NCI-H2171 treated with DMSO at 0.1 percent for 48 hours (cell line): ENCODE measurements around the gene SEMA4G.

Source experiments
- DNase-seq: peaks from one replicate; lab custom pipeline; 2025; lab: John Stamatoyannopoulos, UW

Gene SEMA4G

DNA sequence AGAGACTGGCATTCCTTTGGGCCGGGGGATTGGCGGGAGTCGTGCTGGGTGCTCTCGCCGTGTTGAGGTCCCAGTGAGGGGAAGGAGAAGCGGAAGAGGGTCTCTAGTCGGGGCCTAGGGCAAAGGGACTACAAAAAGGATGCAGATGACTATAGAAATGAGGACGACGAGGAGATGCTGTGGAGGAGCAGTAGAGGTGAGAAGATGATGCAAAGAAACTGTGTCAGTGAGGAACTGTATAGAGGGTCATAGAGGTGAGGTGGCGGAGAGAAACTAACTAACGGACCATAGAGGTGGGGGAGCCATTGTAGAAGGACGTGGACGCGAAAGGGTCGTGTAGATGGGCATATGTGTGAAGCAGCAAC is 18.4 kb downstream of the SEMA4G start:
- no peak for DNase-seq

DNA sequence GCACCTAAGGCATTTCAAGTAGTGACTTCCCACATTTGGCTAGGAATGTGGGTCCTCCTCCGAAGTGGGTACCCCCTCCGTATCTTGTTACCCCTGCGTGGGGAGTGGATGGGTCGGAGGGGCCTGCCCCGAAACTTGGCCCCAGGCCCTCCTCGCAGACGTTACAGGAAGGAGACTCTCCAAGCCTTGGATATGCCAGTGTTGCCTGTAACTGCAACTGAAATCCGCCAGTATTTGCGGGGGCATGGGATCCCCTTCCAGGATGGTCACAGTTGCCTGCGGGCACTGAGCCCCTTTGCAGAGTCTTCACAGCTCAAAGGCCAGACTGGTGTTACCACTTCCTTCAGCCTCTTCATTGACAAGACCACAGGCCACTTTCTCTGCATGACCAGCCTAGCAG is 18.9 kb downstream of the SEMA4G start:
- no peak for DNase-seq

DNA sequence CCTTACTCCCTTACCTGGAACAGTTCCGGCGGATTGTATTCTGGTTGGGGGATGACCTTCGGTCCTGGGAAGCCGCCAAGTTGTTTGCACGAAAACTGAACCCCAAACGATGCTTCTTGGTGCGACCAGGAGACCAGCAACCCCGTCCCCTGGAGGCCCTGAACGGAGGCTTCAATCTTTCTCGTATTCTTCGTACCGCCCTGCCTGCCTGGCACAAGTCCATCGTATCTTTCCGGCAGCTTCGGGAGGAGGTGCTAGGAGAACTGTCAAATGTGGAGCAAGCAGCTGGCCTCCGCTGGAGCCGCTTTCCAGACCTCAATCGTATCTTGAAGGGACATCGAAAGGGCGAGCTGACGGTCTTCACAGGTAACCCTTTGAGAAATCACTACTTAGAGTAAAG is 19.8 kb downstream of the SEMA4G start:
- DNase-seq: no peak

DNA sequence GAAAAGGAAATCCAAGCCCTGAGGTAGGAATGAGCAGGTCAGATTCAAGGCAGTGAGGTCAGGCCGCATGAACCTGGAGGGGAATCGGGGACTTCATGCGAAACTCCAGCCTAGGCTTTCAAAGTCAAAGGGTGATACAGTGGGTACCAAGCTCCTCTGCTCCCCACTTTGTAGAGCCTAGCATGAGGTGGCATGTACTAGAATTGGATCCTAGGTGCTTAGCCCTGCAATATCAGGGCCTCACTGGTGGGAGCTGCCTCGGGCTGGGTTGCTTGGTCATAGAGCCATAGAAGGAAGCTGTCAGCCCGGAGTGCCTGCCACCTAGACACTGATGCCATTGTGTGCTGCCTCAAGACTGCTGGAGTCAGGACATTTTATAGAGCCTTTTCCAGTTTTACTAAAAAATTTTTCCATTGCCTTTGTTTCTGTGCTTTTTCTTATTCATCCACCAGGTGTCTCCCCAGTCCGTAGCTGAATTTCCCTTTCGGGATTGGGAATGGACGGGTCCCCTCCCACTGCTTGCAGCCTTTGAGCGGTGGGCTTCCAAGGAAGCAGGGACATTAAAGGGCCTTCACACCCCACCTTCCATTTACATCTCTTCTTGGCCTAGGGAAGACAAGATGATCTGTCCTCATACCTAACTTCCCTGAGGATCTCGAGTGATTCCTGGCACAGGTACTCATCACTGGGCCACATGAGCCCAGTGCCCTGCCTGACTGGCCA is 24.8 kb downstream of the SEMA4G start:
- DNase-seq: no peak

DNA sequence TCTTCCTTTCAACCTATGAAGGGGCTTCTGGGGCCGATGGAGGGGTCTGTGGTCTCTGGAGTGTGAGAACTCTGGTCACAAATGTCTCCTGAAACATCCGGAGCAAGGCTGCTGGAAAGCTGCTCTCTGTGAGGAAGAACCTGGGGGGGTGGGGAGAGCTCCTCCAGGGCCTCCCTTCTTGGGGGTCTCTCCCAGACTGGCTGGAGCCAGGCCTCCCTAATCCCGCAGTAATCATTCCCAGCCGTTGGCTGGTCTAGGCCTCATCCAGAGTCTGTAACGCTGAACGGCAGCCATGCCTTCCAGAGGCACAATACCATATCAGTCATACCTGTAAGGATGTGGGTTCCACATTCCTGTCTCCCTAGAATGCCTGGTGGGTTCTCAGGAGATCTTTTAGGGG is 25.9 kb downstream of the SEMA4G start:
- DNase-seq: no peak

DNA sequence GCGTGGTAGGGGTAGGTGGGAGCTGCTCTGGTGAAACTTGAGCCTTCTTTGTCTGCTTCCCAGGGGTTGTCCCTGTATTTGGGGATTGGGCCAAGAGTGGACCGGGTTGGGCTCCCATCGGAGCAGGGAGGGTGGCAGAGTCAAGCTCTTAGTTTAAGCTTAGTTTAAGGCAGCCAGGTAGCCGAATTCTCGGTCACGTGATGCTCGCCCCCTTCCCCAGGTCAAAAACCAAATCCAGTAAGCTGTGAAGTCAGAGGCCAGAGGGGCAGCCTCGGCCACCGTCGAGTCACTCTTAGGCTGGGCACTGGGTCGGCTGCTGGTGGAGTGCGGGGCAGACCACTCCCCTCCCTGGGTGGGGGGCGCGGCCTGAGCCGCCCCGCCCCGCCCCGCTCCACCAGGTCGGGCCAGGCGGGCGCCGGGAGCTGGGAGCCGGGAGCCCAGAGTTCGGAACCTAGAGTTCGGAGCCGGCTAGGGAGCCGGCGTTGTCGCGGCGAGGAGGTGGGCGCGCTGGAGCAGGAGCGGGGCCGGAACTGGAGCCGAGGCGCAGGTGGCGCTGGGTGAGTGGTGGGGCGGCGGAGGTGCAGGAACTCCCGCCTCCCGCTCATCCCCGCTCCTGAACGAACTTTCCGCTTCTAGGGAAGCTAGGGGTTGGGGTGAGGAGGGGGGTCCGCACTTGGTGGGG is 27.5 kb downstream of the SEMA4G start:
- no peak for DNase-seq

DNA sequence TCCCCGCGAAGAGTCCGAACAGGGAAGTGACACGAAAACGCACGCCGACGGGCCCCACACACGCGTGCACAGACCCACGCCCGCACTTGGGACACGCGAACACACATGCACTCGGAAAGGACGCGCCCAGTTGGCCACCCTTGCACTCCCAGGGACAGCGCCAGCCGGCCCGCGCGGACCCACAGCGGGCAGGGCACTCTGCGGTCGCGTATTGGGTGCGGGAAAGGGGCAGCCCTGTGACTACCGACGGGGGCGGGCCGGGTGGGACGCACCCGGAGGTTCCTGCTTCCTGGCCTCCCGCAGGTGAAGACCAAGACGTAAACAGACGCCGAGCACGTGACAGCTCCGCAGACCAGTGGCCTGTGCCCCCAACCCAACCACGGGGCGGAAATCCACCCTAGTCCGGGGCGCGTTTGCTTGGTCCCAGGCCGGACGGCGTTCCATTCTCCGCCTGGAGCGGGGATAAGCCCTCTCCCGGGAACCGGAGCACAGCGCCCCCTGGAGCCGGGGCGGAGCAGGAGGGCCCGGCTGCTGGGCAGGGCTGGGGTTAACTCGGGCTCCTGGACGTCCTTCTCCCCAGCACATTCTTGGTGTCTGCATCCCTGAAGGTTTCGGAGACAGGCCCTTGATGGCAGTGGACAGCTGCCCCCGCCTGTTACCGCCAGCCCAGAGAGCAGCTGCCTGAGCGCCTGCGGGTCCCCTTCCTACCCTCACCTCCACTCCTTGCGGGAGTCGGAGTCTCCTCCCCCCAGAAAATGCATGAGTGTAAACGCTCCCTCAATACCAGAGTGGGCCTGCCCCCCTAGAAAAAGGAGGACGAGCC is 28.3 kb downstream of the SEMA4G start:
- DNase-seq: peak; percentile 51

DNA sequence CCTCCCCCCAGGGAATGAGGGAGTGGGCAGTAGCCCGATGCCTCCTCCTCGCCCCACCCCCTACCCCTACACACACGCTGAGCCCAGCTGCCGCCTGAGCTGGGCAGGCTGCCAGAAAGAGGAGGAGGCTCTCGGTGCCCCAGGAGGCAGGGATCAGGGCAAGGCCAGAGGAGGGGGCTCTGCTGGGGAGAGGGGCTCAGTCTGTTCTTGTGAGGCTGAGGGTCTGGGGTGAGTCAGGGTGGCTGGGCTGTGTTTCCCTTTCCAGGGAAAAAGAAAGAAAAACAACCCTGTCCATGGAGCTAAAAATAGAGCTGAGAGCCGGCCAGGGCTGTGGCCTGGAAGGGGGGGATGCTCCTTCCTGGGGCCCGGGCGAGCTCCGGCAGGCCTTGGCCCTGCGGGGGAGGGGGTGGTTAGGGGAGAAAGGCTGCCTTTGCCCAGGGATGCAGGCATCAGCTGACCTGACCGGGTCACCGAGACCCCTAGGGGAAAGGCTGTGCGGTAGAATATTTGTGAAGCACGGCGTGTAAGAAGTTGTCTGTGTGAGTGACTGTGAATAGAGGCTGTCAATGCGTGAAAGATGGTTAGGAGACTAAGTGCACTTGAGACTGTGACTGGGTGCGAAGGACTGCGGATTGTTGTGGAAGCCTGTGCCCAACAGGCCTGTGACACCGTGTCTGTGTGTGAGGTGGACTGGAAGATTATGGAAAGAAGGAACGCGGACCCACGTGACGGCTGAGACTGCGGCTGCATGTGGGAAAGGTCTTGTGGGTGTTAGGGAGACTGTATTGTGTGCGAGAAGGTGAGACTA is 29.1 kb downstream of the SEMA4G start:
- DNase-seq: peak; percentile 83

DNA sequence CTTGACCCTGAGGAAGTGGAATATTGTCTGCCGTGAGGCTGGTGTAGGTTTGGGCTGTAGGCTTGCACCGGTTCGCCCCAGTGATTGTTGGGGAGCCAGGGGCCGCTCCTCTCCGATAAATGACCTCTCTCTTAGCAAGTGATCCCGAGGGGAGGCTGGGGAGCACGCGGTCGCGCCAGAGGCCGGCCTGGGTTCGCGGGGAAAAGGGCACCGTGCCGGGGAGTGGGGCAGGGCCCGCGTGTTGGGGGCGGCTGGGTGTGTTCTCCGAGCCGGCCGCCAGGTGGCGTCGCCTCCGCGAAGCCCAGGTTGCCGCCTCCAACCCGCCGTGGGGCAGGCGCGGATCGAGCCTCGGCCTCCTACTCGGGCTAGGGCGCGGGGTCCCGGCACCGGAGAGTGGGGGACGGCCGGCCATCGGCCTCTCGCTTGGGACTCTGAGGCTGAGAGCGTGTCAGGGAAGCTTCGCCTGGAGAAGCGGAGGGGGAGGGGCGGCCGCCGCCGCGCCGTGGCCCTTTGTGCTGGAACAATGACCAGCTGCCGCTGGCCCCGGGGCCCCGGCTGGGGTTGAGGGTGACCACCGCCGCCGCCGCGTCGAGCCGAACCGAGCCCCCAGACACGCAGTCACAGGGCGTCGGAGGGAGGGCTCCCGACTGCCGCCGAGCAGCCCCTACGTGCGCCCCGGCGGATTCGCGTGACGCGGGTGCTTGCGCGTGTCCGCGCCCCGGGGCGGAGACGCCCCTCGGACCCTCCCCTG is 29.9 kb downstream of the SEMA4G start:
- peak; percentile 27 for DNase-seq

DNA sequence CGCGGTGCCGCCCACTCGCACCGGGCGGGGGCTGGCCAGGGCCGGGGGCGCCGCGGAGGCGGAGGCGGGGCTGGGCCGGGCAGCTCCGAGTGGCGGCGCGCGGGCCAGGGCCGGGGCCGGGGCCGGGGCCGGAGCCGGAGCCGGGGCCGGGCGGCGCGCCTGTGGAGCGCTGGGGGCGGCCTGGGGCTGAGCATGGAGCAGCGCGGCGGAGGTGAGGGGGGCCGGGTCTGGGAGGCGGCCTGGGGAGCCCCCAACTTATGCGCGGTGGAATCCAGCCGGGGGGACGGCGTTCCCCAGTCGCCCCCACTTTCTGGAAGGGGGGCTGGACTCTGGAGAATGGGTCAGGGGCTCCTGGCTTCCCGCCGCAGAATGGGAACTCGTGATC is 30.4 kb downstream of the SEMA4G start, which contains the start of gene LZTS2:
Gene LZTS2, plus strand, starts transcription at position 67 of the 385 bp plus-strand sequence. CDS start 2,731 bp downstream, outside the sequence.
- DNase-seq: no peak

DNA sequence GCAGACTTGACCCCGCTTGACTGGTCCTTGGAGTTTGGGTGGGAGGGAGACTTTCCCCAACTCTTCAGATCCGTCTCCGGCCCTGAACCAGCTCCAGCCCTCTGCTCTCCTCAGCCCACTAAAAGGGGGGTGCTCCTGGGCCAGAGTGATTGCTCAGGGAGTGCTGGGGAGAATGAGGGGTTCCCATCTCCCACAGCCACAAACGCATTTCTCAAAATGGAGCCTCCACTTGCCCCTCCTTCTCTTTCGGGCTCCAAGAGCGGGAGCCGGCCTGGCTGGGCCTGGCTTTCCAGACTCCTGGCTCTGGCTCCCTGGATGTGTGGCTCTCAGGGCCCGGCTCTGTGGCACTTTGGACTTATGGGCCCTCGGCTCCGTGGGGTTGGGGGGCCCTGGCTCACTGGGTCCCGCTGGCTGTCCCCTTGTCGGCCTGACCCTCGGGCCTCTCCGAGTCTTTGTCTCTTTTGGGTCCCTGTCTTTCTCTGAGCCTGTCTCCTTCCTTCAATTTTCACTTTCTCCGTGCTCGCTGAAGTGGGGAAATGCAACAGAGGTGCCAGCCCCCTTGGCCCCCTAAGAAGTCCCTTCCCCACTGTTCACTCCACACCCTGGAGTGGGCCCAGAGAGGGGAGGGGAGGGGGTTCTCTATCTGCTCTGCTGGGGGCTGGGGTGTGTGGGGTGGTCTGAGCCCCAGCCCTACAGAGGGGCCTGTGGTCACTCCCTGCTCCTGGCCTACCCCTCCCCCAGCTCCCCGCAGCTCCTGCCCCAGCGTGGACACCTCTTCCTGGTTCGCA is 31.0 kb downstream of the SEMA4G start:
- no peak for DNase-seq

DNA sequence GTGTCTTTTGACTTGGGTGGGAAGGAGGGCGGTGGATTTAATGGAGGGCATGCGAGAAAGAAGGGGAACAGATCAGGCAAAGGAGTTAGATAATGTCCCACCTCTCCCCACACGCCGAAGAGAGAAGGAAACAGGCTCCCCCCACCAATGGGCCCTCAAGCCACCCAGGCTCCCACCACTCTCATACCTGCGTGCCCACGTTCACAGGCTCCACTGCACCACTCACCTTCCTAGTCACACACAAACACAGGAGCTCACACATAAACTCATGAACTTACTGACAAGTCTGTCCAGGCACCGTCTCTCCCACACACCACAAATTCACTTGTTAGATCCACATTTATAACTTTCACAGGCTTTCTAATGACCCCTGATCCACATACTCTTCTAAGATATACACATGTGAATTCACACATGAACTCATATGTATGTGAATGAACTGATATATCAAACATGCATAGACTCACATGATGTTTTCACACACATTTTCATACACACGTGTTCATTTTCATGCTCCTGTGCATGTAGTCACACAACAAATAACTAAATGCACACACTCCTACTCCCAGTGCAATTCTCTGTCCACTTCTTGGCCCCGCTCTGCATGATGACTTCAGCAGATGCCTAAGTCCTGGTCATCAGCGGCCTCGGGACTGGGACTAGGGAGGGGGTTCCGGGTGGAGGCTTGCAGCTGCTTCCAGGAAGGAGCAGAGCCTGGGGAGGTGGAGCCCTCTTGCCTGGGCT is 31.8 kb downstream of the SEMA4G start:
- no peak for DNase-seq

DNA sequence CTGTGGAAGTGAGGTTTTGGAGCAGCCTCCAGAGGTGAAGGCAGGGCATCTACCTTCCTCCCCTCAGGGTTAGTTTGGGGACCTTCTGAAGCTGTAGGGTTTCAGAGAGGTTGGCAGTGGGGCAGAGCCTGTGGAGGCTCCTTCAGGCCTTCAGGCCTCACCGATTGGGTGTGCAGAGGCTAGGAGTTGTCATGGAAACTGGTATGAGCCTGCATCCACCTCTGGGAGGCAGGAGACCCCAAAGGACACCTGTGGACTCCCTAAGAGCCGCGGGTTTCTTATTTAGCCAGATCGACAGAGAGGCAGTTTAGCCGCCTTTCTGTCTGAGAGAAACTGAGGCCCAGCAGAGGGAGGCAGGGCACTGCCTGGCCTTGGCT is 32.3 kb downstream of the SEMA4G start:
- DNase-seq: no peak

DNA sequence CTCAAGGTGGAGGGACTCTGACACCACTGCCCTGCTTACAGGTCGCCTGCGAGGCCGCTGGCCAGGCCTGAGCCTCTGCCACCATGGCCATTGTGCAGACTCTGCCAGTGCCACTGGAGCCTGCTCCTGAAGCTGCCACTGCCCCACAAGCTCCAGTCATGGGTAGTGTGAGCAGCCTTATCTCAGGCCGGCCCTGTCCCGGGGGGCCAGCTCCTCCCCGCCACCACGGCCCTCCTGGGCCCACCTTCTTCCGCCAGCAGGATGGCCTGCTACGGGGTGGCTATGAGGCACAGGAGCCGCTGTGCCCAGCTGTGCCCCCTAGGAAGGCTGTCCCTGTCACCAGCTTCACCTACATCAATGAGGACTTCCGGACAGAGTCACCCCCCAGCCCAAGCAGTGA is 33.2 kb downstream of the SEMA4G start:
- DNase-seq: no peak

DNA sequence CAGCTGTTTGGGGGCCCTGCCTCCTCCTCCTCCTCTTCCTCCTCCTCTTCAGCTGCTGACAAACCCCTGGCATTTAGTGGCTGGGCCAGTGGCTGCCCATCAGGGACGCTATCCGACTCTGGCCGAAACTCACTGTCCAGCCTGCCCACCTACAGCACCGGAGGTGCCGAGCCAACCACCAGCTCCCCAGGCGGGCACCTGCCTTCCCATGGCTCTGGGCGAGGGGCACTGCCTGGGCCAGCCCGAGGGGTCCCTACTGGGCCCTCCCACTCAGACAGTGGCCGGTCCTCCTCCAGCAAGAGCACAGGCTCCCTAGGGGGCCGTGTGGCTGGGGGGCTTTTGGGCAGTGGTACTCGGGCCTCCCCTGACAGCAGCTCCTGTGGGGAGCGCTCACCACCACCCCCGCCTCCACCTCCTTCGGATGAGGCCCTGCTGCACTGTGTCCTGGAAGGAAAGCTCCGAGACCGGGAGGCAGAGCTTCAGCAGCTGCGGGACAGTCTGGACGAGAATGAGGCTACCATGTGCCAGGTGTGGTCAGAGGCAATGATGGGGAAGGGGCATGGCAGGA is 34.4 kb downstream of the SEMA4G start:
- DNase-seq: no peak

DNA sequence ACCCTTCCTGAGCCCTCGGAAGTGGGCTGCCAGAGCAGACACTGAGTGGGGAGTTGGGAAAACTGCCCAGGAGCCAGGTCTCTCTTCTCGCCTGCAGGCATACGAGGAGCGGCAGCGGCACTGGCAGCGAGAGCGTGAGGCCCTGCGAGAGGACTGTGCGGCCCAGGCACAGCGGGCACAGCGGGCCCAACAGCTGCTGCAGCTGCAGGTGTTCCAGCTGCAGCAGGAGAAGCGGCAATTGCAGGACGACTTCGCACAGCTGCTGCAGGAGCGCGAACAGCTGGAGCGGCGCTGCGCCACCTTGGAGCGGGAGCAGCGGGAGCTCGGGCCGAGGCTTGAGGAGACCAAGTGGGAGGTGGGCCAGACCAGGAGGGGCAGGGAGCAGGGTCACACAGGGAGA is 36.1 kb downstream of the SEMA4G start:
- DNase-seq: no peak

DNA sequence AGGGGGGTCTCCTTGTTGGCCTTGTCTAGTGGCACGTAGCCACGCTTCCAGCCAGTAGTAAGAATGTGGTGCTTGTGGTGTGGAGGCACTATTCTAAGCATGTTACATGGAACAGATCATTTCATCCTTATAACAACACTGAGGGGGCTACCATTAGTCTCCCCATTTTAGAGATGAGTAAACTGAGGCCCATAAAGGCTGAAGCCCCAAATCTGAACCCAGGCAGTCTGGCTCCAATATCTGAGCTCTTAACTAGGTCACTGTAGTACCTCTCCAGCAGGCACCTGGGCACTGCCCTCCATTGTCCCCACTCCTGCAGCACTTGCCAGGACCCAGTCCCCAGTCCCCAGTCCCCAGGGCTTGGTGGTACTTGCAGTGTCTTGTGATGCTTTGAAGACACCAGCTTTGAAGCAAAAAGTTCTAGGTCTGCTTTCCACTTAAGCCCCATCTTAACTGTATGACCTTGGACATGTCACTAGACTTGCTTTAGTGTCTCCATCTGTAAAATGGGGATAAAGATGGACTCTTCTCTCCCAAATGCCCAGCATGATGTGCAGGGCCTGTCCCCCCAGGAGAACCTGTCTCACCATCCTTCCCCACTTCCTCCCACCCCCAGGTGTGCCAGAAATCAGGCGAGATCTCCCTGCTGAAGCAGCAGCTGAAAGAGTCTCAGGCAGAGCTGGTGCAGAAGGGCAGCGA is 36.7 kb downstream of the SEMA4G start:
- DNase-seq: no peak

DNA sequence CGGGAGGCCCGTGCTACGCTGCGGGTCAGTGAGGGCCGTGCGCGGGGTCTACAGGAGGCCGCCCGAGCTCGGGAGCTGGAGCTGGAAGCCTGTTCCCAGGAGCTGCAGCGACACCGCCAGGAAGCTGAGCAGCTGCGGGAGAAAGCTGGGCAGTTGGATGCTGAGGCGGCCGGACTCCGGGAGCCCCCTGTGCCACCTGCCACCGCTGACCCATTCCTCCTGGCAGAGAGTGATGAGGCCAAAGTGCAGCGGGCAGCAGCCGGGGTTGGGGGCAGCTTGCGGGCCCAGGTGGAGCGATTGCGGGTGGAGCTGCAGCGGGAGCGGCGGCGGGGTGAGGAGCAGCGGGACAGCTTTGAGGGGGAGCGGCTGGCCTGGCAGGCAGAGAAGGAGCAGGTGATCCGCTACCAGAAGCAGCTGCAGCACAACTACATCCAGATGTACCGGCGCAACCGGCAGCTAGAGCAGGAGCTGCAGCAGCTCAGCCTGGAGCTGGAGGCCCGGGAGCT is 37.3 kb downstream of the SEMA4G start:
- no peak for DNase-seq
